Activated CD8-positive, alpha-beta T cell treated with anti-CD3 and anti-CD28 coated beads for 36 hours (primary cell): Measurements from ENCODE around the gene DEPDC4. TPM values are rescaled to one million over a fixed set of nuclear protein-coding genes. Genes with fewer than 3 reads are reported as not detected.
A peak's percentile ranks its signal among the peaks of the same experiment; 100 is the strongest.

Source experiments
- ATAC-seq: fragments of 200-7000 bp; cut with Tn5 transposase; one replicate; pipeline ENCODE4 v1.10.0; 2021; ENCODE audit warnings: mild to moderate bottlenecking, moderate library complexity
- CTCF ChIA-PET: fragments of 350-600 bp; sonication (Branson Sonifier 250); formaldehyde crosslinking; loops from one replicate; lab custom pipeline; 2021; ENCODE audit warnings: antibody characterized with exemption; lab: Charles Lee
- POLR2A ChIA-PET: fragments of 350-600 bp; sonication (Branson Sonifier 250); formaldehyde crosslinking; loops from one replicate; lab custom pipeline; 2021; ENCODE audit warnings: antibody characterized with exemption; lab: Charles Lee
- DNase-seq: peaks from one replicate; pipeline ENCODE4 v3.0.0-alpha.2; 2020
- H3K27ac Mint-ChIP-seq: one replicate; pipeline ENCODE4 v1.8.0; 2021; ENCODE audit warnings: mild to moderate bottlenecking, mixed read lengths
- H3K27me3 Mint-ChIP-seq: one replicate; pipeline ENCODE4 v1.8.0; 2021; ENCODE audit warnings: mixed read lengths
- H3K36me3 Mint-ChIP-seq: one replicate; pipeline ENCODE4 v1.8.0; 2021; ENCODE audit warnings: low read depth, mixed read lengths
- H3K4me1 Mint-ChIP-seq: one replicate; pipeline ENCODE4 v1.8.0; 2021; ENCODE audit warnings: low read depth, mixed read lengths
- H3K4me3 Mint-ChIP-seq: one replicate; pipeline ENCODE4 v1.8.0; 2021; ENCODE audit warnings: mild to moderate bottlenecking, moderate library complexity, mixed read lengths
- H3K9me3 Mint-ChIP-seq: one replicate; pipeline ENCODE4 v1.8.0; 2021; ENCODE audit warnings: mixed read lengths
- CTCF ChIP-seq: fragments of 200-600 bp; IDR thresholded peaks from one replicate; pipeline ENCODE4 v1.8.0; 2022; ENCODE audit warnings: antibody characterized with exemption, mild to moderate bottlenecking
- intact Hi-C: fragments of 100-400 bp; cut with micrococcal nuclease; formaldehyde crosslinking; loops from one replicate; pipeline ENCODE4 v1.10.0; 2022
- total RNA-seq, 2 experiments: library from RNA; stranded (reverse); gene quantifications; one replicate each; pipeline ENCODE4 v1.2.3, GENCODE V29; 2021

DEPDC4 gene
- total RNA-seq, 2 experiments from 2014 or later = 1.6 to 3.7 TPM

GRCh38 chr12:100211698-100212097 is 55.2 kb downstream of the DEPDC4 start:
- H3K9me3 Mint-ChIP-seq = no peaks in the 10 kb centered on the region
- H3K4me1 Mint-ChIP-seq = peaks cover 2% of the 10 kb centered on the region
- H3K4me3 Mint-ChIP-seq = no peak overlapping the region
- peaks cover 21% of the 10 kb centered on the region for H3K36me3 Mint-ChIP-seq
- no peaks in the 10 kb centered on the region for H3K27me3 Mint-ChIP-seq
- ChIA-PET CTCF (interaction anchor here (1.0 kb wide), 1 partner anchor 11 kb away, joined by 3 read pairs; the partner anchor contains the start of gene ACTR6), POLR2A (no interaction called here)
- TF ChIP-seq CTCF = no peak
- no peak for DNase-seq
- ATAC-seq = no peak
- no peak overlapping the region for H3K27ac Mint-ChIP-seq
- intact Hi-C loops = no loop called here

GRCh38 chr12:100208834-100209233 is 58.0 kb downstream of the DEPDC4 start:
- H3K27ac Mint-ChIP-seq = no peak overlapping the region
- H3K27me3 Mint-ChIP-seq = no peaks in the 10 kb centered on the region
- CTCF ChIA-PET = no interaction called here
- H3K9me3 Mint-ChIP-seq = no peaks in the 10 kb centered on the region
- POLR2A ChIA-PET = no interaction called here
- no peak overlapping the region for H3K4me3 Mint-ChIP-seq
- H3K4me1 Mint-ChIP-seq = peaks cover 6% of the 10 kb centered on the region
- intact Hi-C loops = no loop called here
- DNase-seq = no peak
- no peak for TF ChIP-seq CTCF
- ATAC-seq = no peak
- peaks cover 16% of the 10 kb centered on the region for H3K36me3 Mint-ChIP-seq

GRCh38 chr12:100207311-100207710 is 59.6 kb downstream of the DEPDC4 start:
- Mint-ChIP-seq H3K4me3 (no peak overlapping the region), H3K9me3 (no peaks in the 10 kb centered on the region), H3K36me3 (peaks cover 13% of the 10 kb centered on the region), H3K27ac (no peak overlapping the region), H3K27me3 (no peaks in the 10 kb centered on the region), H3K4me1 (peaks cover 12% of the 10 kb centered on the region)
- ChIA-PET POLR2A (no interaction called here), CTCF (no interaction called here)
- TF ChIP-seq CTCF = no peak
- intact Hi-C loops = no loop called here
- no peak for DNase-seq
- ATAC-seq = no peak

- TF ChIP-seq CTCF = no peak
- CTCF ChIA-PET = no interaction called here
- no peak for ATAC-seq
- Mint-ChIP-seq H3K27me3 (no peaks in the 10 kb centered on the region), H3K4me3 (peak overlapping the region; percentile 99), H3K9me3 (no peaks in the 10 kb centered on the region), H3K27ac (peak overlapping the region; percentile 100), H3K36me3 (peaks cover 5% of the 10 kb centered on the region), H3K4me1 (peaks cover 17% of the 10 kb centered on the region)
- intact Hi-C loops = loop anchor here (2.0 to 5.0 kb wide), 2 partner anchors 61 to 65 kb away; partner anchors contain the start of genes DEPDC4 and SCYL2
- POLR2A ChIA-PET = interaction anchor here (1.2 to 1.3 kb wide), 2 partner anchors 47 to 49 kb away, joined by 3 read pairs; no protein-coding TSS in a partner anchor
- no peak for DNase-seq
These were observed 65.1 kb downstream of the DEPDC4 start for GRCh38 chr12:100201604-100202423.
